HepG2 (cell line): Measurements from ENCODE around the gene WDR93. TPM values are rescaled to one million over a fixed set of nuclear protein-coding genes. Genes with fewer than 3 reads are reported as not detected.

Source experiments
- polyA plus RNA-seq, 8 experiments: library from polyadenylated mRNA; depleted of rRNA in 3 of 8; stranded (reverse) in 7 of 8; unstranded in 1 of 8; fragments of >200 nt; fragmentation: Illumina TruSeq in 4 of 8; extraction: Trizol in 4 of 8; gene quantifications; 2 replicates each; pipeline versions ENCODE4 v1.2.1 to v1.2.3, GENCODE V29; 2011 to 2016; ENCODE audit warnings: low read depth in 4 of 8, missing spikeins in 1 of 8, mixed read lengths in 1 of 8; ENCODE audit not compliant: insufficient read depth in 1 of 8
- total RNA-seq, 5 experiments: library from RNA; depleted of rRNA; stranded (reverse); fragments of >200 nt; fragmentation: Illumina TruSeq; extraction: Trizol; gene quantifications; 2 replicates each; pipeline ENCODE4 v1.2.3, GENCODE V29; 2016; ENCODE audit warnings: low read depth in 1 of 5
- TF ChIP-seq, protein P1 (sequence below): sonication (generic); formaldehyde crosslinking; IDR thresholded peaks from 2 replicates; pipeline ENCODE4 v1.4.0; 2020; ENCODE audit warnings: mild to moderate bottlenecking, missing genetic modification reagents
- TF ChIP-seq, protein P2 (sequence below): IDR thresholded peaks from 2 replicates; pipeline ENCODE4 v1.6.1; 2016; ENCODE audit warnings: low read depth
- TF ChIP-seq, protein P3 (sequence below): sonication (generic); formaldehyde crosslinking; IDR thresholded peaks from 2 replicates; pipeline ENCODE4 v1.5.1; 2020; ENCODE audit warnings: missing genetic modification reagents, mild to moderate bottlenecking, borderline replicate concordance

WDR93 gene
- total and polyA plus RNA-seq, 2 of the 13 experiments (the other 11 are each of a cell fraction or from before 2014, with no cell fraction given), result 0.07 TPM; not detected in 1

GRCh38 chr15:89770041-89770440, 79.4 kb downstream of the WDR93 start (continued):
- TF ChIP-seq, protein P1, sequence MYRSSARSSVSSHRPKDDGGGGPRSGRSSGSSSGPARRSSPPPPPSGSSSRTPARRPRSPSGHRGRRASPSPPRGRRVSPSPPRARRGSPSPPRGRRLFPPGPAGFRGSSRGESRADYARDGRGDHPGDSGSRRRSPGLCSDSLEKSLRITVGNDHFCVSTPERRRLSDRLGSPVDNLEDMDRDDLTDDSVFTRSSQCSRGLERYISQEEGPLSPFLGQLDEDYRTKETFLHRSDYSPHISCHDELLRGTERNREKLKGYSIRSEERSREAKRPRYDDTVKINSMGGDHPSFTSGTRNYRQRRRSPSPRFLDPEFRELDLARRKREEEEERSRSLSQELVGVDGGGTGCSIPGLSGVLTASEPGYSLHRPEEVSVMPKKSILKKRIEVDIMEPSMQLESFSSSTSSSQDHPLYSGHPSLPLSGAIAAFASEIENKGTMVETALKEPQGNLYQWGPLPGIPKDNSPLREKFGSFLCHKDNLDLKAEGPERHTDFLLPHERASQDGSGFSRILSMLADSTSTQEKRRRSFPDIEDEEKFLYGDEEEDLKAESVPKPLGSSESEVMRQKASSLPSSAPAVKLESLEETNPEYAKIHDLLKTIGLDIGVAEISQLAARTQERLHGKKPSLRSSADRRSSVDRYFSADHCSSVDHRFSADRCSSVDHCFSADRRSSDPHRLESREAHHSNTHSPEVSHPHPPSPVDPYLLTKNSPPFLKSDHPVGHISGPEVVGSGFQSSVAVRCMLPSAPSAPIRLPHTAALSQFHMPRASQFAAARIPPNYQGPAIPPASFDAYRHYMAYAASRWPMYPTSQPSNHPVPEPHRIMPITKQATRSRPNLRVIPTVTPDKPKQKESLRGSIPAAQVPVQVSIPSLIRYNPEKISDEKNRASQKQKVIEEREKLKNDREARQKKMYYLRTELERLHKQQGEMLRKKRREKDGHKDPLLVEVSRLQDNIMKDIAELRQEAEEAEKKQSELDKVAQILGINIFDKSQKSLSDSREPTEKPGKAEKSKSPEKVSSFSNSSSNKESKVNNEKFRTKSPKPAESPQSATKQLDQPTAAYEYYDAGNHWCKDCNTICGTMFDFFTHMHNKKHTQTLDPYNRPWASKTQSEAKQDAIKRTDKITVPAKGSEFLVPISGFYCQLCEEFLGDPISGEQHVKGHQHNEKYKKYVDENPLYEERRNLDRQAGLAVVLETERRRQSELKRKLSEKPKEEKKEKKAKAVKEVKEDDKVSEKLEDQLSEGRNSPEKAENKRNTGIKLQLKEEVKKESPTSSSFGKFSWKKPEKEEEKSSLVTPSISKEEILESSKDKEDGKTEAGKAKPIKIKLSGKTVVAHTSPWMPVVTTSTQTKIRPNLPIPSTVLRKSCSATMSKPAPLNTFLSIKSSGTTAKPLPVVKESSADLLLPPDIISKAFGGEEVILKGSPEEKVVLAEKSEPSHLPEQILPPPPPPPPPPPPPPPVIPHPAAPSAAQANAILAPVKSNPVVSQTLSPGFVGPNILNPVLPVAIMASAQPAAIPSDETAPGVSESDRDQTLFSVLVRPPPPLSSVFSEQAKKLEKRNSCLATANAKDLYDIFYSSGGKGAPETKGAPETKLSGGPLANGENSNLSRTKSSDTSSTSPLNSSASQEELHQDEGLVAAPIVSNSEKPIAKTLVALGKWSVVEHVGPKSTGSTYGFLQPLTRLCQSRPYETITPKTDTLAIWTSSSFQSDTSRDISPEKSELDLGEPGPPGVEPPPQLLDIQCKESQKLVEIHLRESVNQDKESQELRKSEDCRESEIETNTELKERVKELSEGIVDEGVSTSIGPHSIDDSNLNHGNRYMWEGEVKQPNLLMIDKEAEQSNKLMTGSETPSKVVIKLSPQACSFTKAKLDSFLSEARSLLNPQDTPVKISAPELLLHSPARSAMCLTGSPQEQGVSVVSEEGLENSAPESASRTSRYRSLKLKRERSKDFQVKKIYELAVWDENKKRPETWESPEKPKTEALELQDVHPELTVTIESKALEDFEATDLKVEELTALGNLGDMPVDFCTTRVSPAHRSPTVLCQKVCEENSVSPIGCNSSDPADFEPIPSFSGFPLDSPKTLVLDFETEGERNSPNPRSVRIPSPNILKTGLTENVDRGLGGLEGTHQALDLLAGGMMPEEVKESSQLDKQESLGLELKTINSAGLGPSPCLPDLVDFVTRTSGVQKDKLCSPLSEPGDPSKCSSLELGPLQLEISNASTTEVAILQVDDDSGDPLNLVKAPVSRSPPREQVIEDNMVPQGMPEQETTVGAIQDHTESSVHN (CRISPR knock-in tag), result no peak
- TF ChIP-seq, protein P2, sequence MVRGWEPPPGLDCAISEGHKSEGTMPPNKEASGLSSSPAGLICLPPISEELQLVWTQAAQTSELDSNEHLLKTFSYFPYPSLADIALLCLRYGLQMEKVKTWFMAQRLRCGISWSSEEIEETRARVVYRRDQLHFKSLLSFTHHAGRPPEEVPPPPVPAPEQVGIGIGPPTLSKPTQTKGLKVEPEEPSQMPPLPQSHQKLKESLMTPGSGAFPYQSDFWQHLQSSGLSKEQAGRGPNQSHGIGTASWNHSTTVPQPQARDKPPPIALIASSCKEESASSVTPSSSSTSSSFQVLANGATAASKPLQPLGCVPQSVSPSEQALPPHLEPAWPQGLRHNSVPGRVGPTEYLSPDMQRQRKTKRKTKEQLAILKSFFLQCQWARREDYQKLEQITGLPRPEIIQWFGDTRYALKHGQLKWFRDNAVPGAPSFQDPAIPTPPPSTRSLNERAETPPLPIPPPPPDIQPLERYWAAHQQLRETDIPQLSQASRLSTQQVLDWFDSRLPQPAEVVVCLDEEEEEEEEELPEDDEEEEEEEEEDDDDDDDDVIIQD, result no peak
- TF ChIP-seq, protein P3, sequence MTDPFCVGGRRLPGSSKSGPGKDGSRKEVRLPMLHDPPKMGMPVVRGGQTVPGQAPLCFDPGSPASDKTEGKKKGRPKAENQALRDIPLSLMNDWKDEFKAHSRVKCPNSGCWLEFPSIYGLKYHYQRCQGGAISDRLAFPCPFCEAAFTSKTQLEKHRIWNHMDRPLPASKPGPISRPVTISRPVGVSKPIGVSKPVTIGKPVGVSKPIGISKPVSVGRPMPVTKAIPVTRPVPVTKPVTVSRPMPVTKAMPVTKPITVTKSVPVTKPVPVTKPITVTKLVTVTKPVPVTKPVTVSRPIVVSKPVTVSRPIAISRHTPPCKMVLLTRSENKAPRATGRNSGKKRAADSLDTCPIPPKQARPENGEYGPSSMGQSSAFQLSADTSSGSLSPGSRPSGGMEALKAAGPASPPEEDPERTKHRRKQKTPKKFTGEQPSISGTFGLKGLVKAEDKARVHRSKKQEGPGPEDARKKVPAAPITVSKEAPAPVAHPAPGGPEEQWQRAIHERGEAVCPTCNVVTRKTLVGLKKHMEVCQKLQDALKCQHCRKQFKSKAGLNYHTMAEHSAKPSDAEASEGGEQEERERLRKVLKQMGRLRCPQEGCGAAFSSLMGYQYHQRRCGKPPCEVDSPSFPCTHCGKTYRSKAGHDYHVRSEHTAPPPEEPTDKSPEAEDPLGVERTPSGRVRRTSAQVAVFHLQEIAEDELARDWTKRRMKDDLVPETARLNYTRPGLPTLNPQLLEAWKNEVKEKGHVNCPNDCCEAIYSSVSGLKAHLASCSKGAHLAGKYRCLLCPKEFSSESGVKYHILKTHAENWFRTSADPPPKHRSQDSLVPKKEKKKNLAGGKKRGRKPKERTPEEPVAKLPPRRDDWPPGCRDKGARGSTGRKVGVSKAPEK (CRISPR knock-in tag), result no peak
